Measurements from ENCODE around the gene COX6B1. TPM values are rescaled to one million over a fixed set of nuclear protein-coding genes. Genes with fewer than 3 reads are reported as not detected.
A peak's percentile ranks its signal among the peaks of the same experiment; 100 is the strongest.

Gene COX6B1
- total RNA-seq, 1 donor, result 327 TPM

GRCh38 chr19:35693835-35694599, 45.9 kb downstream of the COX6B1 start:
- no peak overlapping the region for H3K4me3 ChIP-seq (ENCODE audit: low read depth, low read length)
- peak; percentile 84 for DNase-seq (ENCODE audit: low read depth)
- TF ChIP-seq, protein P1, sequence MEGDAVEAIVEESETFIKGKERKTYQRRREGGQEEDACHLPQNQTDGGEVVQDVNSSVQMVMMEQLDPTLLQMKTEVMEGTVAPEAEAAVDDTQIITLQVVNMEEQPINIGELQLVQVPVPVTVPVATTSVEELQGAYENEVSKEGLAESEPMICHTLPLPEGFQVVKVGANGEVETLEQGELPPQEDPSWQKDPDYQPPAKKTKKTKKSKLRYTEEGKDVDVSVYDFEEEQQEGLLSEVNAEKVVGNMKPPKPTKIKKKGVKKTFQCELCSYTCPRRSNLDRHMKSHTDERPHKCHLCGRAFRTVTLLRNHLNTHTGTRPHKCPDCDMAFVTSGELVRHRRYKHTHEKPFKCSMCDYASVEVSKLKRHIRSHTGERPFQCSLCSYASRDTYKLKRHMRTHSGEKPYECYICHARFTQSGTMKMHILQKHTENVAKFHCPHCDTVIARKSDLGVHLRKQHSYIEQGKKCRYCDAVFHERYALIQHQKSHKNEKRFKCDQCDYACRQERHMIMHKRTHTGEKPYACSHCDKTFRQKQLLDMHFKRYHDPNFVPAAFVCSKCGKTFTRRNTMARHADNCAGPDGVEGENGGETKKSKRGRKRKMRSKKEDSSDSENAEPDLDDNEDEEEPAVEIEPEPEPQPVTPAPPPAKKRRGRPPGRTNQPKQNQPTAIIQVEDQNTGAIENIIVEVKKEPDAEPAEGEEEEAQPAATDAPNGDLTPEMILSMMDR (IDR thresholded peaks at IDR 0.05; ENCODE audit: insufficient read depth, low read length), result peak; percentile 99

DNA sequence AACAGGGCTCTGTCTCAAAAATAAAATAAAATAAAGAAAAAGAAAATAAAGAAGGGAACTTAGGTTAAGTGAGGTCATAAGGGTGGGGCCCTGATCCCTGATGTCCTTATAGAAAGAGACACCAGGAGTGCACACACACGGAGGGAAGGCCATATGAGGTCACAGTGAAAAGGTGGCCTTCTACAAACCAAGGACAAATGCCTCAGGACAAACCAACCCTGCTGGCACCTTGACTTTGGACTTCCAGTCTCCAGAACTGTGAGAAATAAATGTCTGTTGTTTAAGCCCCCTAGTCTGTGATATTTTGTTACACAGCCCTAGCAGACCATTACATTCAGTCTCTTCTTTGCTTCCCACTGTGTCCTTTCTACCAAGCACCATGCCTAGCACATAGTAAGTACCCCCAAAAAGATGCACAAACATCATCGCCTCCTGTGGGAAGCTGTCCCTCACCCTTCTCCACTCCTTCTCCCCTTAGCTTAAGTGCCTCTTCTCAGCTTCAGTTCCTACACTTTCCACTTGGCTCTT, 47.8 kb downstream of the COX6B1 start:
- TF ChIP-seq, protein P1 (IDR thresholded peaks at IDR 0.05; ENCODE audit: insufficient read depth, low read length), result no peak
- DNase-seq (ENCODE audit: low read depth), result no peak
- H3K4me3 ChIP-seq (ENCODE audit: low read depth, low read length), result no peak overlapping the region

- TF ChIP-seq, protein P1 (IDR thresholded peaks at IDR 0.05; ENCODE audit: insufficient read depth, low read length), result no peak
- no peak overlapping the region for H3K4me3 ChIP-seq (ENCODE audit: low read depth, low read length)
- DNase-seq (ENCODE audit: low read depth), result no peak
These were observed 48.7 kb downstream of the COX6B1 start for GRCh38 chr19:35696835-35697234.

DNA sequence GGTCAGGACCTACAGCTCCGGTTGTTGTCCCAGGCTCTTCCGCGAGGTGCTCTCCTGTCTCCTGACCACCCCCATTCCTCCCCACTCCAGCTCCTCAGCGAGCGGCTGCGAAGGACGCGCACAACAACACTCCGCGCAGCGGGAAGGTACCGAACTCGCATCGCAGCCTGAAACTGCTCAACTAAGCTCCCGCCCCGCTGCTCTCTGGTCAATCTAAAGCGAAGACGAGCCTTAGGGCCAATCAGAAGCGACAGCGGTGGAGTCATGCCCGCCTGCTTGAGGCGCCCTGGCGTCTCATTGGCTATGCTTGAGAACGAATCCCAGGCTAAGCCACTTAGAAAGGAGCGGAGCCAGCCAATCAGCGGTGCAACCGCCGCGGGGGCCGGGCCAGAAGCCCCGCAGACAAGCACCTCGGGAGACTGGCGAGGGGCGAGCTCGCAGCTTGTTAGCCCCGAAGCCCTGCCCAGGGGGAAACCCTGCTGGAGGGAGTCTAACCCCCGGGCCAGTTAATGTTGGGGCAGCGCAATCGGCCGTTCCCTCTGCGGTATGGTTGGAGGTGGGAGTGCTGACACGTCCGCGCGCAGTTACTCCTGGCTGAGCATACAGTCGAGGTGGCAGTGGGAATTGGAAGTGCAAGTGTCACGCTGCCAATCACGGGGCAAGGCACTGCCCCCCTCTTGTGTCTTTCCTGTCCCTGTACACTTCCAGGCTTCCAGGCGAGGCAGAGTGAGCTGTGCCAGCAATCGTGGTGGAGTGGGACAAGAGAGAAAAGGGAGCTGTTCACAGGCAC, 54.3 kb downstream of the COX6B1 start:
- DNase-seq (ENCODE audit: low read depth), result peak; percentile 97
- TF ChIP-seq, protein P1 (IDR thresholded peaks at IDR 0.05; ENCODE audit: insufficient read depth, low read length), result no peak
- H3K4me3 ChIP-seq (ENCODE audit: low read depth, low read length), result peak overlapping the region; percentile 67

- TF ChIP-seq, protein P1 (IDR thresholded peaks at IDR 0.05; ENCODE audit: insufficient read depth, low read length), result no peak
- DNase-seq (ENCODE audit: low read depth), result no peak
- H3K4me3 ChIP-seq (ENCODE audit: low read depth, low read length), result no peak overlapping the region
These were observed 55.2 kb downstream of the COX6B1 start for GRCh38 chr19:35703343-35703742.

- peak; percentile 46 for DNase-seq (ENCODE audit: low read depth)
- TF ChIP-seq, protein P1 (IDR thresholded peaks at IDR 0.05; ENCODE audit: insufficient read depth, low read length), result no peak
- H3K4me3 ChIP-seq (ENCODE audit: low read depth, low read length), result no peak within 1 kb of the TSS
These were observed 56.1 kb downstream of the COX6B1 start, which contains the start of gene ZBTB32 for GRCh38 chr19:35704218-35704617. ZBTB32 (plus strand) TSS chr19:35704558; CDS start chr19:35714627, 10,069 bp downstream.

Other genes starting within 250 kb of the COX6B1 start
- gene FFAR2, start 200.1 kb upstream of the COX6B1 start, total RNA-seq (ENCODE audit: low replicate concordance), result not detected in 2 replicates
- not detected in 2 replicates for gene KRTDAP, start 157.9 kb upstream of the COX6B1 start, total RNA-seq (ENCODE audit: low replicate concordance)
- gene DMKN, start 134.7 kb upstream of the COX6B1 start, total RNA-seq (ENCODE audit: low replicate concordance), result 11.4 and 63.0 TPM in 2 replicates
- 4.1 and 13.2 TPM in 2 replicates for gene SBSN, start 120.0 kb upstream of the COX6B1 start, total RNA-seq (ENCODE audit: low replicate concordance)
- not detected in 2 replicates for gene GAPDHS, start 114.9 kb upstream of the COX6B1 start, total RNA-seq (ENCODE audit: low replicate concordance)
- 25.0 and 63.7 TPM in 2 replicates for gene TMEM147, start 102.7 kb upstream of the COX6B1 start, total RNA-seq (ENCODE audit: low replicate concordance)
- gene ATP4A, start 84.7 kb upstream of the COX6B1 start, total RNA-seq (ENCODE audit: low replicate concordance), result not detected in 2 replicates
- not detected in 2 replicates for gene PMIS2, start 62.1 kb upstream of the COX6B1 start, total RNA-seq (ENCODE audit: low replicate concordance)
- 5.7 and 9.9 TPM in 2 replicates for gene HAUS5, start 35.6 kb upstream of the COX6B1 start, total RNA-seq (ENCODE audit: low replicate concordance)
- gene RBM42, start 19.3 kb upstream of the COX6B1 start, total RNA-seq (ENCODE audit: low replicate concordance), result 43.0 and 65.2 TPM in 2 replicates
- gene ETV2, start 6.6 kb upstream of the COX6B1 start, total RNA-seq (ENCODE audit: low replicate concordance), result 0.81 and 1.6 TPM in 2 replicates
- not detected in 2 replicates for gene UPK1A, start 18.2 kb downstream of the COX6B1 start, total RNA-seq (ENCODE audit: low replicate concordance)
- gene ZBTB32, start 56.2 kb downstream of the COX6B1 start, total RNA-seq (ENCODE audit: low replicate concordance), result not detected in 2 replicates
- 6.8 and 14.9 TPM in 2 replicates for gene KMT2B, start 69.7 kb downstream of the COX6B1 start, total RNA-seq (ENCODE audit: low replicate concordance)
- gene IGFLR1, start 94.1 kb downstream of the COX6B1 start, total RNA-seq (ENCODE audit: low replicate concordance), result 1.3 and 1.9 TPM in 2 replicates
- 5.8 and 7.1 TPM in 2 replicates for gene U2AF1L4, start 97.1 kb downstream of the COX6B1 start, total RNA-seq (ENCODE audit: low replicate concordance)
- gene PSENEN, start 97.3 kb downstream of the COX6B1 start, total RNA-seq (ENCODE audit: low replicate concordance), result 14.7 and 19.5 TPM in 2 replicates
- gene LIN37, start 100.3 kb downstream of the COX6B1 start, total RNA-seq (ENCODE audit: low replicate concordance), result 5.4 and 15.3 TPM in 2 replicates
- 297 and 713 TPM in 2 replicates for gene HSPB6, start 108.7 kb downstream of the COX6B1 start, total RNA-seq (ENCODE audit: low replicate concordance)
- gene PROSER3, start 109.9 kb downstream of the COX6B1 start, total RNA-seq (ENCODE audit: low replicate concordance), result 4.5 and 10.8 TPM in 2 replicates
- gene ARHGAP33, start 127.2 kb downstream of the COX6B1 start, total RNA-seq (ENCODE audit: low replicate concordance), result 5.3 and 7.4 TPM in 2 replicates
- gene PRODH2, start 164.5 kb downstream of the COX6B1 start, total RNA-seq (ENCODE audit: low replicate concordance), result not detected in 2 replicates
- gene NPHS1, start 204.2 kb downstream of the COX6B1 start, total RNA-seq (ENCODE audit: low replicate concordance), result not detected in 2 replicates
- 0.25 TPM in 1 of 2 replicates, not detected in the other for gene KIRREL2, start 208.6 kb downstream of the COX6B1 start, total RNA-seq (ENCODE audit: low replicate concordance)
- gene APLP1, start 220.3 kb downstream of the COX6B1 start, total RNA-seq (ENCODE audit: low replicate concordance), result 4.1 and 8.6 TPM in 2 replicates